Peyer's patch (tissue), 4 donors: ENCODE measurements around the gene SLC25A29.

ENCODE experiments used
- POLR2A ChIP-seq, 2 donors: fragments of 450-650 bp; IDR thresholded peaks; one replicate each; pipeline ENCODE4 v1.5.1; 2017; ENCODE audit warnings: antibody characterized with exemption in 2 of 2, mild to moderate bottlenecking in 2 of 2, moderate library complexity in 2 of 2
- TF ChIP-seq, protein P1 (sequence below), 6 experiments: fragments of 450-650 bp in 4 of 6; fragments of 200-600 bp in 2 of 6; sonication (generic) in 1 of 6; IDR thresholded peaks; one replicate each; pipeline ENCODE4 v1.5.1; 2017 to 2019; ENCODE audit warnings: antibody characterized with exemption in 6 of 6, mild to moderate bottlenecking in 3 of 6, moderate library complexity in 1 of 6

DNA sequence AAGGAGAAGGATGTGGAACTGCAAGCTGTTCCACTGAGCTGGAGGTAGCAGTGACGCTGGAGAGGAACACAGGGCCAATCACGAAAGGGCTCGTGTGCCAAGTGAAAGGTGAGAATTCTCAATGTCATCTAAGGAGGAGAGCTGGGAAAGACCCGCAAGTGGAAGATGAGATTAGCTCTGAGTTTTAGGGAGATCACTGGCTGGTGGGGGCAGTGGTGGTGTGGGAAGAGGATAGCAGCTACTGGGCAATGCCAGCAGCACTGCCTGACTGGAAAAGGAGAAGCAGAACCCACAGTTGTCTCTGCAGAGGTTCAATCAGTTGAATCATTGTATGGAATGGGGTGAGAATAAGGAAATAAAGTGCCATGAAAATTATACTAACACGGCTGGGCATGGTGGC, 44.7 kb upstream of the SLC25A29 start:
- TF ChIP-seq, protein P1, sequence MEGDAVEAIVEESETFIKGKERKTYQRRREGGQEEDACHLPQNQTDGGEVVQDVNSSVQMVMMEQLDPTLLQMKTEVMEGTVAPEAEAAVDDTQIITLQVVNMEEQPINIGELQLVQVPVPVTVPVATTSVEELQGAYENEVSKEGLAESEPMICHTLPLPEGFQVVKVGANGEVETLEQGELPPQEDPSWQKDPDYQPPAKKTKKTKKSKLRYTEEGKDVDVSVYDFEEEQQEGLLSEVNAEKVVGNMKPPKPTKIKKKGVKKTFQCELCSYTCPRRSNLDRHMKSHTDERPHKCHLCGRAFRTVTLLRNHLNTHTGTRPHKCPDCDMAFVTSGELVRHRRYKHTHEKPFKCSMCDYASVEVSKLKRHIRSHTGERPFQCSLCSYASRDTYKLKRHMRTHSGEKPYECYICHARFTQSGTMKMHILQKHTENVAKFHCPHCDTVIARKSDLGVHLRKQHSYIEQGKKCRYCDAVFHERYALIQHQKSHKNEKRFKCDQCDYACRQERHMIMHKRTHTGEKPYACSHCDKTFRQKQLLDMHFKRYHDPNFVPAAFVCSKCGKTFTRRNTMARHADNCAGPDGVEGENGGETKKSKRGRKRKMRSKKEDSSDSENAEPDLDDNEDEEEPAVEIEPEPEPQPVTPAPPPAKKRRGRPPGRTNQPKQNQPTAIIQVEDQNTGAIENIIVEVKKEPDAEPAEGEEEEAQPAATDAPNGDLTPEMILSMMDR (IDR thresholded peaks at IDR 0.05), result no peak
- no peak for TF ChIP-seq POLR2A (IDR thresholded peaks at IDR 0.05)
